Calu3 (cell line): ENCODE measurements around the gene HNF1B. TPM values are rescaled to one million over a fixed set of nuclear protein-coding genes. Genes with fewer than 3 reads are reported as not detected.

Source experiments
- BruUV-seq: library from RNA; stranded (reverse); fragments of 400-500 nt; replicated peaks from 2 replicates; lab custom pipeline; 2021; lab: Mats Ljungman, UMichigan
- CTCF ChIA-PET: fragments of 300-600 bp; sonication (Branson Sonifier 250); formaldehyde crosslinking; loops from one replicate; lab custom pipeline; 2022; ENCODE audit warnings: antibody characterized with exemption; lab: Charles Lee
- DNase-seq: peaks from one replicate; pipeline ENCODE4 v3.0.0; 2022
- H3K27ac Mint-ChIP-seq: one replicate; pipeline ENCODE4 v1.8.0; 2022; ENCODE audit warnings: mixed read lengths; ENCODE audit not compliant: unreplicated experiment
- H3K27me3 Mint-ChIP-seq: one replicate; pipeline ENCODE4 v1.8.0; 2022; ENCODE audit warnings: mixed read lengths; ENCODE audit not compliant: unreplicated experiment
- H3K36me3 Mint-ChIP-seq: one replicate; pipeline ENCODE4 v1.8.0; 2022; ENCODE audit warnings: mild to moderate bottlenecking, moderate library complexity, mixed read lengths; ENCODE audit not compliant: insufficient read depth, unreplicated experiment
- H3K4me1 Mint-ChIP-seq: one replicate; pipeline ENCODE4 v1.8.0; 2022; ENCODE audit warnings: mild to moderate bottlenecking, low read depth, mixed read lengths; ENCODE audit not compliant: unreplicated experiment
- H3K4me3 Mint-ChIP-seq: one replicate; pipeline ENCODE4 v1.8.0; 2022; ENCODE audit warnings: mild to moderate bottlenecking, low read depth, moderate library complexity, mixed read lengths; ENCODE audit not compliant: unreplicated experiment
- H3K9me3 Mint-ChIP-seq: one replicate; pipeline ENCODE4 v1.8.0; 2022; ENCODE audit warnings: low read depth, mixed read lengths; ENCODE audit not compliant: unreplicated experiment
- intact Hi-C: fragments of 100-400 bp; cut with micrococcal nuclease; formaldehyde crosslinking; loops from one replicate; pipeline ENCODE4 v1.10.0; 2022; ENCODE audit not compliant: unreplicated experiment
- total RNA-seq: library from RNA; stranded (reverse); gene quantifications from 2 replicates; pipeline ENCODE4 v1.2.3, GENCODE V29; 2022
- TF ChIP-seq, protein P1 (sequence below): fragments of 200-600 bp; IDR thresholded peaks from one replicate; pipeline ENCODE4 v1.8.0; 2022; ENCODE audit warnings: antibody characterized with exemption; ENCODE audit not compliant: unreplicated experiment

The HNF1B gene
- total RNA-seq, 1 experiment from 2014 or later, result 127 TPM

DNA sequence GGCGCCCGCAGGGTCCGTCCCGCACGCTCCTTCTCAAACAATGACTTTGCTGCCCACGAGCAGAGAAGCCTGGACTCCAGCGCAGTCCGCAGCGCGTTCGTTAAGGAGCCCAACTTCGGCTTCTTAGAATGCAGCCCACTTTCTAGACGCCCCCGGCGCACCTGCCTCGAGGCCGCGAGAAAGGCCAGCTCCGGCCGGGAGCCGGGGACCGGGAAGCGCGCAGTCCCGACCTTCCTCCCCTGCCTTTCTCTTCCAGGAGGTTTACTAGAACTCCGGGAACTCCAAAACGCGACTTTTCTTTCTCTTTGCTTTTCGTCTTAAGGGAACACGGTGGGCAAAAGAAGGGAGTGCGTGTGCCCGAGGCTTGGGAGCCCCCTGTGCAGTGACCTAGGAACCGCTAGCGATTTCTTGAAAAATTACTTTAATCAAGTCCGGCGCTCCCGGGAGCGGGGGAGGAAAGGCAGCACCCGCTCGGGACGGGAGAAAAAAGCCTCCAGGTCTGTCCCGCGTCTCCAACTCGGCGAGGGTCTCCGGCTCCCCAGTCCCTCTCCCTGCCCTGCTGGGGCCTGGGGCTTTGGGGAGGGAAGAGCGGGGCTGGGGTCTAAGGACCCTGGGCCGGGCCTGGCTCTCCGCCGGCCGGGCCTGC, 2.6 kb downstream of the HNF1B start:
- no peaks in the 10 kb centered on the region for H3K9me3 Mint-ChIP-seq
- TSS peak; percentile 20 for BruUV-seq
- CTCF ChIA-PET, result interaction anchor here (0.9 to 7.4 kb wide), 8 partner anchors 12 to 74 kb away, joined by 3 to 65 read pairs (median 6); no protein-coding TSS in a partner anchor
- peak; percentile 77 for DNase-seq
- H3K27me3 Mint-ChIP-seq, result no peaks in the 10 kb centered on the region
- peak overlapping the region; percentile 100 for H3K4me3 Mint-ChIP-seq
- H3K36me3 Mint-ChIP-seq, result peaks cover 100% of the 10 kb centered on the region
- TF ChIP-seq, protein P1, sequence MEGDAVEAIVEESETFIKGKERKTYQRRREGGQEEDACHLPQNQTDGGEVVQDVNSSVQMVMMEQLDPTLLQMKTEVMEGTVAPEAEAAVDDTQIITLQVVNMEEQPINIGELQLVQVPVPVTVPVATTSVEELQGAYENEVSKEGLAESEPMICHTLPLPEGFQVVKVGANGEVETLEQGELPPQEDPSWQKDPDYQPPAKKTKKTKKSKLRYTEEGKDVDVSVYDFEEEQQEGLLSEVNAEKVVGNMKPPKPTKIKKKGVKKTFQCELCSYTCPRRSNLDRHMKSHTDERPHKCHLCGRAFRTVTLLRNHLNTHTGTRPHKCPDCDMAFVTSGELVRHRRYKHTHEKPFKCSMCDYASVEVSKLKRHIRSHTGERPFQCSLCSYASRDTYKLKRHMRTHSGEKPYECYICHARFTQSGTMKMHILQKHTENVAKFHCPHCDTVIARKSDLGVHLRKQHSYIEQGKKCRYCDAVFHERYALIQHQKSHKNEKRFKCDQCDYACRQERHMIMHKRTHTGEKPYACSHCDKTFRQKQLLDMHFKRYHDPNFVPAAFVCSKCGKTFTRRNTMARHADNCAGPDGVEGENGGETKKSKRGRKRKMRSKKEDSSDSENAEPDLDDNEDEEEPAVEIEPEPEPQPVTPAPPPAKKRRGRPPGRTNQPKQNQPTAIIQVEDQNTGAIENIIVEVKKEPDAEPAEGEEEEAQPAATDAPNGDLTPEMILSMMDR, result no peak
- peak overlapping the region; percentile 99 for H3K27ac Mint-ChIP-seq
- H3K4me1 Mint-ChIP-seq, result peaks cover 51% of the 10 kb centered on the region
- intact Hi-C loops, result loop anchor here (2.0 kb wide), 1 partner anchor 33 kb away; no protein-coding TSS in a partner anchor

DNA sequence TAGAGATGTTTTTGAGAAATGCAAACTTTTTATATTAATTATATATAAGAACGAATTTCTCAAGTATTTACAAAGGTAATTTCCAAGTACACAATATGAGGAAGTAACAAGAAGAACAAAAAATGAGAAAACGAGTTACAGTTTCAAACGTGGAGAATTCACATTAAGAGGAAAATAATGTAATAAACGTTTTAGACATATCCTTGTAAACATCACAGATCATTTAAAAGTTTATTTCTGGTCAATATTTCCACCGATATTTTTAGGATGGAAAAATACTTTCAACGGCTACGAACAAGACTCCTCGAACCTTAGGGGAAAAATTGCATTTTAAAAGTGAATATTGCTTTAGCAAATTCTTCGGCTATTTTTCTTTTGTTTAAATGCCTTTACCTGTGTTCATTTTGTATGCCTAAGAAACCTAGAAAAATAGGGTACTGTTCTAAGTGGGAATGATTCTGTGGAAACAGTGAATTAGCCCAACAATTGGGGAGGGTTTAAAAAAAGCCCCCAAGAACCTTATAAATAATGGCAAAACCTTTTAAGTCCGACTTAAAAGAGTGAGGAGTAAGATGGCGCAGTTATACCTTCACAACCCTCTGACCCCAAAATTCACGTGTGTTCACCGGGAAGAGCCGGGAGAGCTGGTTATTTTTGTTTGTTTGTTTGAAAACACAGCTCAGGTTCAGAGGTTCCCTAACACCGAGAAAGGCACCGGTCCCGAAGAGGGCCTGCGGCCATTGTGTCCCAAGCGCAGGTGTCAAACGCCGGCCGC, 3.3 kb downstream of the HNF1B start:
- Mint-ChIP-seq H3K27me3 (no peaks in the 10 kb centered on the region), H3K27ac (peak overlapping the region; percentile 99), H3K4me3 (peak overlapping the region; percentile 100), H3K4me1 (peaks cover 51% of the 10 kb centered on the region), H3K9me3 (no peaks in the 10 kb centered on the region), H3K36me3 (peaks cover 100% of the 10 kb centered on the region)
- intact Hi-C loops, result loop anchor here (2.0 kb wide), 1 partner anchor 33 kb away; no protein-coding TSS in a partner anchor
- BruUV-seq, result no TSS peak
- no peak for DNase-seq
- TF ChIP-seq, protein P1, result no peak
- CTCF ChIA-PET, result interaction anchor here (0.9 to 7.4 kb wide), 8 partner anchors 13 to 75 kb away, joined by 3 to 65 read pairs (median 6); no protein-coding TSS in a partner anchor

DNA sequence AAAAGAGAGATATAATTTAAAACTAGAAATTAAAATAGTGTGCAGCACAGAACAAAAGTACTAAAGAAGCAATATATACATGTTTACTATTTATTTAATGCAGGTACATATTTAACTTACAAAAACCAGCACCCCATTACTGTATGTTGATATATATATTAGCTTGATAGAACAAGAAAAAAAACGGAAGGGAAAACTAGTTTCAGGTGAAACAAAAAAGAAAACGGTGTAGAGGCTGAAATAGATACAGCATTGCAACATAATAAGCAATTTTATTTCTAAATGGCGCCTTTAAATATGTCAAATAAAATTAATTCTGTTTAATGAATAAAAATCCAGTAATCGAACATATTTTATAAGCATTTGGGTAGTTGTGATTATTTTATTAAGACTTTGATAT, 3.9 kb downstream of the HNF1B start:
- Mint-ChIP-seq H3K27me3 (no peaks in the 10 kb centered on the region), H3K9me3 (no peaks in the 10 kb centered on the region), H3K36me3 (peaks cover 100% of the 10 kb centered on the region), H3K4me1 (peaks cover 49% of the 10 kb centered on the region), H3K4me3 (peak overlapping the region; percentile 100), H3K27ac (peak overlapping the region; percentile 99)
- CTCF ChIA-PET, result interaction anchor here (0.6 to 7.4 kb wide), 6 partner anchors 28 to 1688 kb away, joined by 5 to 65 read pairs (median 8); no protein-coding TSS in a partner anchor
- TF ChIP-seq, protein P1, result no peak
- intact Hi-C loops, result no loop called here
- BruUV-seq, result no TSS peak
- no peak for DNase-seq

DNA sequence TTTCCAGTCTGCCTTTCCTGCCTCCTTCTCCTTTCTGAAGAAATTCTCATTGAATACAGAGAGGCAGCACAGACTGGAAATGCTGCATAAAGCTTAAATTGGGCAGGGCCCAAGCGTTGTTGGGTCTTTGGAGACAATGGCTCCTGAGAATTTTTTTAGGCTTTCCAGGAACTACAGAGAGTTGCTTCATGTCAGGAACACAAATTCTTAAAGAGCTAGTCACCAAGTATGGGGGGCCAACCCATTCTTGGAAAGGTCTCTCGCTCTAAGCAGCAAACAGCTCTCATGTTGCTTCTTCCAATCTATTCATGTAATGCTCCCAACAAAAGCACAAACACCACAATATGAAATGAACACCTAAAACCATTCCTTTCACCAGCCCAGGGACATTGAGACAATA, 6.9 kb downstream of the HNF1B start:
- intact Hi-C loops, result no loop called here
- TF ChIP-seq, protein P1, result no peak
- CTCF ChIA-PET, result interaction anchor here (1.0 to 7.4 kb wide), 12 partner anchors 11 to 90 kb away, joined by 3 to 65 read pairs (median 12); no protein-coding TSS in a partner anchor
- no TSS peak for BruUV-seq
- DNase-seq, result no peak
- Mint-ChIP-seq H3K4me1 (peaks cover 49% of the 10 kb centered on the region), H3K27me3 (no peaks in the 10 kb centered on the region), H3K4me3 (peak overlapping the region; percentile 100), H3K36me3 (peaks cover 97% of the 10 kb centered on the region), H3K9me3 (no peaks in the 10 kb centered on the region), H3K27ac (peak overlapping the region; percentile 99)
